ENCODE data around the gene MYO9B. TPM values are rescaled to one million over a fixed set of nuclear protein-coding genes. Genes with fewer than 3 reads are reported as not detected.

The MYO9B gene
- polyA plus RNA-seq, 2 of the 4 experiments (the other 2 are of a cell fraction), result 13.0 to 27.7 TPM

- ChIA-PET CTCF (interaction anchor here (0.7 to 1.2 kb wide), 2 partner anchors 10 to 12 kb away, joined by 3 read pairs; no protein-coding TSS in a partner anchor), POLR2A (no interaction called here)
- FAIRE-seq, result no peak
- Histone ChIP-seq H3K27ac (no peak overlapping the region), H3K9me3 (no peaks in the 10 kb centered on the region), H3K4me3 (no peak overlapping the region), H3K4me2 (no peak overlapping the region), H3K4me1 (no peaks in the 10 kb centered on the region)
- WGBS (ENCODE audit: missing lambda C conversion rate), result 85% methylated on average over 5 of the region's 5 CpGs
- TF ChIP-seq ZSCAN20 (CRISPR knock-in tag; IDR thresholded peaks at IDR 0.05) (no peak), ESRRA (IDR thresholded peaks at IDR 0.05; ENCODE audit: borderline replicate concordance, low read length) (no peak), HOXA7 (CRISPR knock-in tag; IDR thresholded peaks at IDR 0.05) (no peak), EHMT2 (IDR thresholded peaks at IDR 0.05; ENCODE audit: low read depth) (no peak), SREBF2 (IDR thresholded peaks at IDR 0.05) (no peak), ZC3H11A (IDR thresholded peaks at IDR 0.05) (no peak), MAX (IDR thresholded peaks at IDR 0.05) (no peak), JUN (IDR thresholded peaks at IDR 0.05) (no peak), BHLHE40 (IDR thresholded peaks at IDR 0.05; ENCODE audit: low read depth, low read length) (no peak), HES2 (IDR thresholded peaks at IDR 0.05) (no peak), ATOH8 (CRISPR knock-in tag; IDR thresholded peaks at IDR 0.05; ENCODE audit: low read depth) (no peak), RAD21 (conservative IDR thresholded peaks at IDR 0.05 in 1 of 2, IDR thresholded peaks at IDR 0.05 in 1 of 2) (no peak)
- ATAC-seq, result no peak
- no peak for DNase-seq (ENCODE audit: low read depth in 1 of 2, low spot score in 1 of 2)
Observed at GRCh38 chr19:17054746-17055145, 20.8 kb upstream of the MYO9B start.

- no peak overlapping the region for H3K4me3 ChIP-seq
- POLR2A ChIA-PET, result no interaction called here
- WGBS (ENCODE audit: missing lambda C conversion rate), result 95% methylated on average over 9 of the region's 15 CpGs
- H3K4me2 ChIP-seq, result no peak overlapping the region
- DNase-seq (ENCODE audit: low read depth in 1 of 2, low spot score in 1 of 2) (no peak), ATAC-seq (no peak), FAIRE-seq (no peak)
- no peaks in the 10 kb centered on the region for H3K9me3 ChIP-seq
- no peak overlapping the region for H3K27ac ChIP-seq
- CTCF ChIA-PET, result interaction anchor here (1.2 to 4.3 kb wide), 3 partner anchors 11 to 283 kb away, joined by 6 to 16 read pairs (median 6); no protein-coding TSS in a partner anchor
- H3K4me1 ChIP-seq, result no peaks in the 10 kb centered on the region
- TF ChIP-seq POLR2AphosphoS2 (conservative IDR thresholded peaks at IDR 0.05; ENCODE audit: low read length) (no peak), RFX5 (IDR thresholded peaks at IDR 0.05) (no peak), EP300 (IDR thresholded peaks at IDR 0.05) (no peak), MAFK (IDR thresholded peaks at IDR 0.05; ENCODE audit: partially characterized antibody) (no peak)
Observed at GRCh38 chr19:17055636-17056035, 19.9 kb upstream of the MYO9B start.

- Histone ChIP-seq H3K4me1 (no peaks in the 10 kb centered on the region), H3K4me3 (no peak overlapping the region), H3K9me3 (no peaks in the 10 kb centered on the region), H3K4me2 (no peak overlapping the region), H3K27ac (no peak overlapping the region)
- WGBS (ENCODE audit: missing lambda C conversion rate), result 97% methylated on average over 8 of the region's 8 CpGs
- CTCF ChIA-PET, result interaction anchor here (1.0 to 4.3 kb wide), 5 partner anchors 9 to 344 kb away, joined by 3 to 16 read pairs (median 4); no protein-coding TSS in a partner anchor
- DNase-seq (ENCODE audit: low read depth in 1 of 2, low spot score in 1 of 2) (no peak), FAIRE-seq (no peak), ATAC-seq (no peak)
- POLR2A ChIA-PET, result no interaction called here
- no peak for TF ChIP-seq ELK1 (IDR thresholded peaks at IDR 0.05; ENCODE audit: low read depth, low read length)
- TF ChIP-seq KDM5A (IDR thresholded peaks at IDR 0.05), result no peak
- TF ChIP-seq FOSB (CRISPR knock-in tag; IDR thresholded peaks at IDR 0.05), result no peak
- TF ChIP-seq NPAS2 (CRISPR knock-in tag; IDR thresholded peaks at IDR 0.05; ENCODE audit: borderline replicate concordance), result no peak
- TF ChIP-seq SREBF2 (IDR thresholded peaks at IDR 0.05), result no peak
- TF ChIP-seq HDAC2 (IDR thresholded peaks at IDR 0.05), result no peak
Observed at GRCh38 chr19:17058236-17058635, 17.3 kb upstream of the MYO9B start.

All from A549 (cell line).